GM18520 (cell line): ENCODE data around the gene PIANP.
A peak's percentile ranks its signal among the peaks of the same experiment; 100 is the strongest.

Experiments
- ATAC-seq: cut with Tn5 transposase; IDR thresholded peaks from one replicate; pipeline ENCODE4 v1.9.1; 2021; ENCODE audit not compliant: unreplicated experiment

Gene PIANP

DNA sequence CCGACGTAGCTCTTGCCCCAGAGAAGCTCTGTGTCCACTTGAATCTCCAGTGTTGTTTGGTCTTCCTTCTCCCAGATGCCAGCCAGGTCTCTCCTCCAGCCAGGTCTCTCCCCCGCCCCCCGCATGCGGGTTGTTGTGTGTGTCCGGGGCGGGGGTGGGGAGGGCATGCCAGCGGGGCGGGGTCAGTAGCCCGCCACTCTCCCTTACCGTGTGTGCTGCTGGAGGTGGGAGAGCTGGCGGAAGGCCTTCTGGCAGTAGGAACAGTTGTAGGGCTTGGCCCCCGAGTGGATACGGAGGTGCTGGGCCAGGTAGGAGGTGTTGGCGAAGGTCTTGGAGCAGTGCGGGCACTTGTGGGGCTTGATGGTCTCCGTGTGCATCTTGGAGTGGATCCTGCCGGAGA, 28.5 kb downstream of the PIANP start:
- ATAC-seq = no peak

DNA sequence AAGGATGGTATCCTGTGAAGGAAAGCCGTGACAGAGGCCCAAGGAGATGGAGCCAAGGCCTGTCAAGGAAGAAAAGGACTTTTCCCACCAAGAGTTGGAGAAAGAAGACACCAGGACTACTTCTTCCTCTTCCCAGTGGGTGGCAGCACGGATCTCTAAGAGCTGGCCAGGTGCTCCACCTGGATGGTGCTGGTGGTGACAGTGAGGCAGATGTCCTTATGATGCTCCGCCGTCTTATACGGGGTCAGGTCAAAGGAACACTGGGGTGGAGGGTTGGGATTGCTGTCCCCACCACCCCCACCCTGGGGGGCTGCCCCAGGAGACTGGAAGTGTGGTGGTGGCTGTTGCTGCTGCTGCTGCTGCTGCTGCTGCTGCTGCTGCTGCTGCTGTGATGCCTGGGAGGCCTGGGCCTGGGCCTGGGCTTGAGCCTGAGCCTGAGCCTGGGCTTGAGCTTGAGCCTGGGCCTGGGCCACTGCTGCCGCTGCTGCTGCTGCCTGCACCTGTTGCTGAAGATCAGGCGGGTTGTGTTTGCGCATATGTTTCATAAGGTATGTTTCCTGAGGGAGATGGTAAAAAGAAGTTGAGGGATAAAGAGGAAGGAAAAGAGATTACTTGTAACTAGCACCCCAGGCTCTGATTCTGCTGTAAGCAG, 32.9 kb downstream of the PIANP start:
- no peak for ATAC-seq

DNA sequence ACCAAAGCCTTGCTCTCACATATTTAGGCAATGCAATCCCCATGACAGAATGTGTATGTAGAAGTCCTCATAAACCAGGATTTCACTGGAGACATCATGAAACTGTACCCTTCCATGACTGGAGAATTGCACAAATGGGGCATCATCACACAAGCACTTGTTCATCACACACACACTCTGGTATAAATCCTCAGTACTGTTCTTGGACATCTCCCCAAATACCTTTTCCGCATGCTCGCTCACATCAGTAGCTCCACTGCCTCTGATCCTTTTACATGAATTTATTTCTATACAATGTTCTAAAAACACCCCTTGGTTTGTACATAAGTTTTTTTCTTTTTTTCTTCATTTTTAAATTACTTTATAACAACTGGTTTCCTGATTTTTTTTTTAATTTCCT, 34.4 kb downstream of the PIANP start:
- ATAC-seq = no peak

DNA sequence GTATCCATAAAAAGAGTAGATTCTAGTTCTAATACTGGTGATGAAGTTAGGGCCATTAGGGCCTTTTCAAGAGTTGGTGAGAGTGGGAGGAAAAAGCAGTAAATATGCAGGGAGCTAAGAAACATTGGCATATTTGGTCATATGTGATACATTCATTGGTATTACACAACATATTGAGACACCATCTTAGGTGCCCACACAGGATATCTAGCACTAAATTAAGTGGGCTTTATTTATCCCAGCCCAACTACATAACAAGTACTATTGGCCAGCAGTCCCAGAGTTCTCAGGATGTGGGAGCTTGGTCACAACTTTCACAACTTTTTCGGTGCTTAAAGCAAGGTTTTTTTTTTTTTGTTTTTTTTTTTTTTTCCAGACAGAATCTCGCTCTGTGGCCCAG, 35.7 kb downstream of the PIANP start:
- ATAC-seq = no peak

DNA sequence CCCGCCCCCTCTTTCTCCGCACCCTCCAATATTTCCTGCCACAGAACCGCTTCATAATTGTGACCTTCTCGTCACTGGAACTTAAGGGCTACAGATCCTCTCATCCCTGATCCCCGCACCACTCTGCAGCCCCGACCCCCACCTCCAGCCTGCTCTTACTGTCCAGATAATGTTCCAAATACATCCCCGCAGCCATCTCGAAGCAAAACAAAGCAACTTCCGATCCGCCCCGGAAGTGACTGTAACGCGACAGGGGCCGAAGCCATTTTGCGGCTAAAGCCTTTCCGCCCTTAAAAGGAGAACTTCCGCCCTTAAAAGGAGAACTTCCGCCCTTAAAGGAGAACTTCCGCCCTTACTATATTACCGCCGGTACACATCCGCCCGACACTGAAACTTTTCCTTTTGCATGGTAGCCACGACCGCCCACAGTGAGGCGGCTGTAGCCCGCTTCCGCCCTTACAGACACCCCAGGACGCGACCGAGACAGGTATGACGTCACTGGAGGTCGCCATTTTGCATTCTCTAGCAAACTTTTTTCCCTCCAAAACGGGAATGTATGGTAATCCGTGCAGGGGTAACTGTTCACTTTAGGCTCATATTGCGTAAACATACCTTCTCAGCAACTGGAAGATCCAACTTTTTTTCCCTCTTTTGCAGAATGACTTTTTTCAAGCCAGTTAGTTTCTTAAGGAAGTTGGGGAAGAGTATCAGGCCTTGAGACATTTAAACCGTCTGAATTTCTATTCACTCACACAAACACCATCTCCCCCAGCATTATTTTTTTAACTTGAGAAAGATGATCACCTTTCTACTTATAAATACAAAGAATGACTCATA, 37.5 kb downstream of the PIANP start, which contains the start of gene ING4:
ING4 (minus strand) TSS at position 214 of the 837 bp plus-strand sequence; CDS start at position 196, 18 bp downstream.
- peak; percentile 97 for ATAC-seq

DNA sequence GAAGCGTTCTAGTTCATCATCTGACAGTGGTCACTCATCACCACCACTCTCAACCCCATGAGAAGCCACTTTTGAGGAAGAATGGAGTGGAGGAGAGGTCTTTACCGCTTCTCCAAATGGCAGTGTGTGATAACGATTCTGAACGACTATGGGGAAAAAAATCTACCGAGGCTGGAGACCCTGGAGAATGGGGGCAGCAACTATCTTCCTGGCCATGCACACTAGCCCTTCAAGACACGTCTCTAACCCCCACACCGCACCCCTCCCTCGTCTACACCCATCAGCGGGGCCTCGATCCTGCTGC, 38.1 kb downstream of the PIANP start:
- ATAC-seq = no peak

DNA sequence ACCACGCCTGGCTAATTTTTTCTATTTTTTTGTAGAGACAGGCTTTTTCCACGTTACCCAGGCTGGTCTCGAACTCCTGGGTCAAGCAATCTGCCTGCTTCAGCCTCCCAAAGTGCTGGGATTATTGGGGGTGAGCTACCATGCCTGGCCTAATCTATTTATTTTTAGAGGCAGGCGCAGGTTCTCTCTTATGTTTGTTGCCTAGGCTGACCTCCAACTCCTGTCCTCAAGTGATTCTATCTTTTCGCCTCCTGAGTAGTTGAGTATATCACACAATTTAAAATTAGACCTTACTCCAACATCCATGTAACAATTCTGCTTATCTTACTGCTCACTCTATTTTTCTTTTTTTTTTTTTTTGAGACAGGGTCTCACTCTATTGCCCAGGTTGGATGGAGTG, 46.6 kb downstream of the PIANP start:
- ATAC-seq = no peak

DNA sequence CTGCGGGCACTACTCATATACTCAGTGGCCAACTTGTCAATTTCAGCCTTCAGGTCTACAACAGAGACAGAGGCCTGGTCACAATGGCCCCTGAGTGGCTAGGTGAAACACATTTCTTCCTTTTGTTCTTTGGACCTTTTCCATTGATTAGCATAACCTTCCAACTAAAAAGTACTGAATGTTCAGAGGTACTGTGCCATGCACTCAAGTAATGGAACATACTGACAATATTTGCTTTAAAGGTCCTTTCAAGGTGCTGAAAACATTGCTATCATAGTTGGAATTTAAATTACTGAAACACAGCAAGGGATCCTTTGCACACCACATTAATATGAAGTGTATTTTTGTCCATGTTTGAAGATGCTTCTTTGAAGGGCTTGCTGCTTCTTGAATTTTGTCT, 47.3 kb downstream of the PIANP start:
- no peak for ATAC-seq

DNA sequence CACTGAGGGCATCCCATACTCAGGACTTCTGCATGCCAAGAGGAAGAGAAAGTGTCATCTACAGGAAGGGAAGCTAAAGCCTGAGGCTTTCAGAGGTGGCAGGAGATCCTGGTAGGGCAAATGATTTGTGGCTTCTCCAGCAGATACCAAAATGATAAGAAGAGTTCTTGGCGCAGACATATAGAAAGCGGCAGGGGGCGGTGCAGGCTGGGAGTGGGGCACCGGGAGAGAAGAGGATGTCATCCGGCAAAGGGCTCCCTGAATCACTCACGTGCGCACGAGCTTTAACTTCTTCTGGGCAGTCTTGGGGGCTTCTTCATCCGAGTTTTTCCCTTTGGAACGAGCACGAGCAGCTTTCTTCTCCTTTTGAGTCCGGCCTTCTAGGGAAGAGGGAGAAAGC, 48.2 kb downstream of the PIANP start:
- ATAC-seq = no peak

DNA sequence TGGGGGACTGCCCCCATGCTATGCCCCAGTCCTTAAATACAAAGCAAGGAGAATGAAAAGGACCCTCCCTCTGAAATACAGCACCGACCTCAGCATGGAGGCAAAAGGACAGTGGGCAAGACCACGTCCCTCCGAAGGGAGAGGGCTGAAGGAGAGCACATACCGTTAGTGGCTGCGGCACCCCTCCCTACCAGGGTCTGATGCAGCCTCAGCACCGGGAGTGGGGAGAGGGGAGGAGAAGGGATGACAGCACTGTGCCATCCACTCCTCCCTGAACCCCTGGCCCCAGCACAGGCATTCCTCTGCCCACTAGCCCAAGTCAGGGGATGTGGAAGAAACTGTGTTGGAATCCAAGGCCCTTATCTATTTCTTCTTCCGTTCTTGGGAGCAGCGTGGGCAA, 49.8 kb downstream of the PIANP start:
- ATAC-seq = no peak

DNA sequence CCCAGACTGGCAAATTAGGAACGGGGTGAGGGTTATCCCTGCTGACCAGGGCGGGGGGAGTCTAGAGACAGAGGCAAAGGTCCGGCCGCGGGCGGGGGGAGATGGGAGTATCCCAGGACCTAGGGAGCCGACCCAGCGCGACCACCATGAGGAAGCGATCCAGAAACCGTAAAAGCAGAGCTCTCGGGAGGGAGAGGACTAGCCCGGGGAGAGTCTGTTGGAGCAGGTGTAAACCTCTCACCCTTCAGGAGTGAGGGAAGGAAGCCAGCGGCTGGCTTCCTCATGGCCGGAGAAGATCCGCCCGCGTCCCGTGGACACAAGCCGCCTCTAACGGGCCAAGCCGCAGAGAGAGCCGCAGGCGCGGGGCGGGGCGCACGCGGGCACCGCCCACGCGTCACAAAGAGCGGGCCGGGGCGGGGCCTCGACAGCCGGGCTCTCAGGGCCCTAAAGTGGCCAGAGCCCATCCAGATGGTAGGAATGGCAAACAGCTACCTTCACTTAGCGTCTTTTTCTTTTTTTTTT, 53.5 kb downstream of the PIANP start, which contains the start of gene ACRBP:
ACRBP (minus strand) TSS at position 350 of the 522 bp plus-strand sequence; CDS start at position 284, 66 bp downstream.
- no peak for ATAC-seq

DNA sequence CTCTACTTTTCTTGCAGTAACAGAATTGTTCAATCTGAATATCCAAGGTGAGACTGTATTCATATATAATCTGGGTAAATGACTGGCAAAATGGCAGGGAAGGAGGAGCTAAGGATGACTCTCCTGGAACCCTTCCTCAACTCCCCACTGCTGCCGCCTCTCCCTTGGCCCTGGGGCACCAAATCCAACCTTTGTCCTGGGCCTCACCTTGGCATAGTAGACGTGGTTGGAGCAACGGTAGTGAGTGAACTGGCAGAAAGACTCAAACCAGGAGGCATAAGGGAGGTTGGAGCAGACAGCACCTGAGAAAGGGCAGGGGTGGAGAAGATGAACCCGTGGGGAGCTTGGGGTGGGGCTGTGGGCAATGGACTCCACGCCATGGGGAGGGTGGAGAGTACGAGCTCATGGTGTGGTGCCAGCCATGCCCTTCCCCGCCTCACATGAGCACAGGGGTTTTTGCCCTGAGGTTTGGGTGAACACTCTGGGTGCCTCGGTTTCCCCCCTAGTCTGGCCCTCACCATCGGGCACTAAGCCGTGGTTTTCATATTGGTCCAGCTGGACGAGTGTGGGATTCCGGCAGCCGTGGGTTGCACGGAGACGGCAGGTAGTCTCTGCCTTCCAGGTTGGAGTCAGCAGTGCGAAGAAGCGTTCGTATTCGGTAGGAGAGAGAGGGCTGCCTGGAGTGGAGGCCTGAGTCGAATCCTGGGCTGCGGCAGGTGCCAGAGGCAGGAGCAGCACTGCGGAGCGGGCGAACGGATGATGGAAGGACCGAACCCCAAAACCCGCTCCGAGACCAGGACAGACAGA, 54.1 kb downstream of the PIANP start:
- ATAC-seq = no peak

DNA sequence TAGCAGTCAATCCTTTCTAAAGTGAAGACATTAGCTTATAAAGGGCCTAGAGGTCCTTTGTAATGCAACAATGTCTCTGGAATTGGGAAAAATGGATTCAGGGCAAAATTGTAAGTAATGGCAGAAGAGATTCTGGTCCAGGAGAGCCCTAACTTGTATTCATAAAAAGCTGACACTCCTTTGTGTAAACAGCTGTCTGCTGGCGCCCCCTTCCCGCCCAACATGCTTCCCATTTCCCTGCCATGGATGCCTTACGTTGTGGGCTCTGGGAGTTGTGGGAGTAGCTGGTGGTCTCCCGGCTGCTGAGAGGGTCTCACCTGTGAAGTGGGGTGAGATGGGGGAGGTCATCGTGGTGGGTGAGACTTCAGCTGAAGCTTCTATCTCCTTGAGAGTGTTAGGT, 55.7 kb downstream of the PIANP start:
- ATAC-seq = no peak

DNA sequence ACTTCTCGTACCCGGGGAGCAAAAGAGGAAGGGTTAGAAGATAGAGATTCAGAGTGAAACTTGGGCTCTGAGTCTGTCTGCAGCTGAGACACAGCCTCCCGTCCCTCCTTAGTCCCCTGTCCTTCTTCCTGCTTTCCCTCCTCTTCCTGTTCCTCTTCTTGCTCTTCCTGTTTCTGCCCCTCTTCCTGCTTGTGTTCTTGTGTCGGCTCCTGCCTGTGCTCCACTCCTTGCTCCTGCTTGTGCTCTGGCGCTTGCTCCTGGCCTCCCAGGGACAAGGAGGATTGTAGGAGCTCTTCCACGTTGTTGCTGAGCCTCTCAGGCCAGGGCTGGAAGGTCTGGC, 56.4 kb downstream of the PIANP start:
- no peak for ATAC-seq
